CD1c-positive myeloid dendritic cell (primary cell): ENCODE measurements around the gene NARF.

ENCODE experiments used
- DNase-seq: peaks from one replicate; pipeline ENCODE4 v3.0.0-alpha.2; 2016; ENCODE audit errors: extremely low spot score

Gene NARF

DNA sequence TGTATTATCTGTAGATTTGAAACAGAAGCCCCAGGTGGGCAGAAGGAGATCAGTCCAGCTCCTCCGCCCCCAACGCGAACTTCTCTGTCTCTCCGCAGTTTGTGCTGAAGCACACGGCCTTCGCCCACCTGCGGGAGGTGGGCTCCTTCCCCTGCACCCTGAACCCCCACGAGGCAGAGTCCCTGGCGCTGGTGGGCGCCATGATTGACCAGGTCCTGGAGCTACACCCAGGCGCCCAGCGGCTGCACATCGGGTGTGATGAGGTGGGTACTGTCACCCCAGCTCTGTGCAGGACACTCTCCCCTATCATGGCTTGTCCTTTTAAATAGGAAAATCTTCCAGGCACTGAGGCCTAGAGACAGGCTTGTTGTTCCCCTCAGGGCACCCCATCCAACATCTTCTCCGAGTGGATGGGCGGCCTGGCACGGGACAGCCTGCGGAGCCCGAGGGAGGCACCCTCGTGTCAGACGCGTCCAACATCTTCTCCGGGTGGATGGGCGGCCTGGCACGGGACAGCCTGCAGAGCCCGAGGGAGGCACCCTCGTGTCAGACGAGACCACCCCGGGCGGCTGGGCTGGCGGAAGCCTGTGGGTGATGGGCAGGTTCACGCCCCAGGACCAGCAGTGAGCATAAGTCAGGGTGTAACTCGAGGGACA is 24.9 kb upstream of the NARF start:
- no peak for DNase-seq

DNA sequence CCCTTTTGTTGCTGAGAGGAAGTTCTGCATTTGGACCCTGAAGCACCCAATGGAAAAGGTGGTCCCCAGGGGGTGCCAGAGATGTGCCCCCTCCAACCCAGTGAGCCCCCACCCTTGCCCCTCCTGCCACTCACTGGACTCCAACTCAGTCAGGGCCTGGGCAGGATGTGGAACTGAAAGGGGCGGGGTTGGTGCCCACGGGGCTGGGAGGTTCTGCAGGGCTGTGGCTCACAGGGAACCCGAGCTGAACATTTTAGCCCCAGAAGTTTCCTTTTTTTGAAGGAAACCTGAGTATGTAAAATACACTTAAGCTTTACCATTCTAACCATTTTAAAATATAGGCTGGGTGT is 24.4 kb upstream of the NARF start:
- peak; percentile 57 for DNase-seq

DNA sequence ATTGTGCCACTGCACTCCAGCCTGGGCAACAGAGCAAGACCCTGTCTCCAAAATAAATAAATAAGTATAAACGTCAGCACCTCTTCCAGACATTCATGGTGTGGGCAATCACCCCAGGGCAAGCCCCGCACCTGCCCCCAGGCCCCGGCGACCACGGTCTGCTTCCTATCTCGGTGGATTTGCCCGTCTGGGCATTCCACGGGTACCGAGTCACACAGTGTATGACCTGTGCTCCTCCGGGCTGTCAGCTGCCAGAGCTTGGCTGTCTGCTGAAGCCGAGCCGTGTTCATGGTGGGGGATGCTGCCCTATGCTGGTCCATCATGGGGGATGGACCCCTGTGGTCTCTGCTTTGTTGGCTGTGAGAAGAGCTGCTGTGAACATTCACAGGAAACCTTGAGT is 23.4 kb upstream of the NARF start:
- no peak for DNase-seq

DNA sequence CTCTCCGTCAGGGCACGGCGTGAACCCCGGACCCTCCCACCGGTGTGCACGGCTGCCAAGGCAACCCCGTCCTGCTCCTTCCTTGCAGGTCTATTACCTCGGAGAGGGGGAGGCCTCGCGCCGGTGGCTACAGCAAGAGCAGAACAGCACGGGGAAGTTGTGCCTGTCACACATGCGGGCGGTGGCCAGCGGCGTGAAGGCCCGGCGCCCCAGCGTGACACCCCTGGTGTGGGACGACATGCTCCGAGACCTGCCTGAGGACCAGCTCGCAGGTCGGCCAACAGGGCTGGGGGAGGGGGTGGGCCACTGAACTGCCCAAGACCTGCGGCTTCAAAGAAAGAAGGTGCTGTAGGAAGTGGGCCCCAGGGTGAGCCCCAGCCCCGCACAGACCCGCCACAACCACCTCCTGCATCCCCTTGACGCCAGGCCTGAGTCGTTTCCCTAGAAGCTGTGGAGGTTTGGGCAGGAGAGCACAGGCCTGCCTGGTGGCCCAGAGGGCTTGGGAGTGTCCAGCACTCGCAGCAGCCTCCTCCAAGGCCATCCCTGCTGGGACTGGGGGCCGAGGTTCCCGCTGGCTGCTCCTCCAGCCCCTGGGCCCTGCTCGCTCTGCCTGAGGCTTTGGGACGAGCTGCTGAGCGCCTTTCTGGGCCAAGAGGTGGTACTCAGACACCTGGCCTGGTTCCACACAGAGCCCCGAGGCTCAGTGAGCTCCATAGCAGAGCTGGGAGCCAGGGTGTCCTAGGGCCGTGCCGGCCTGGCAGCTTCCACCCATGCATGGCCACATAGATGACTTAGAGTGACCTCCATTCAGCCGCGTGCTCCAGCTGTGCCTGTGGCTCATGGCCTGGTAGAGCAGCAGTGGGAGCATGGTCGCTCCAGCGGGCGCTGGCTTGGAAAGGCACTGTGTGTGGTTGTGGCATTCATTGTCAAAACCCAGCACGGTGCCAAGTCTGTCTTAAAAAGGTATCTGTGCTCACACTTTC is 22.6 kb upstream of the NARF start:
- no peak for DNase-seq

DNA sequence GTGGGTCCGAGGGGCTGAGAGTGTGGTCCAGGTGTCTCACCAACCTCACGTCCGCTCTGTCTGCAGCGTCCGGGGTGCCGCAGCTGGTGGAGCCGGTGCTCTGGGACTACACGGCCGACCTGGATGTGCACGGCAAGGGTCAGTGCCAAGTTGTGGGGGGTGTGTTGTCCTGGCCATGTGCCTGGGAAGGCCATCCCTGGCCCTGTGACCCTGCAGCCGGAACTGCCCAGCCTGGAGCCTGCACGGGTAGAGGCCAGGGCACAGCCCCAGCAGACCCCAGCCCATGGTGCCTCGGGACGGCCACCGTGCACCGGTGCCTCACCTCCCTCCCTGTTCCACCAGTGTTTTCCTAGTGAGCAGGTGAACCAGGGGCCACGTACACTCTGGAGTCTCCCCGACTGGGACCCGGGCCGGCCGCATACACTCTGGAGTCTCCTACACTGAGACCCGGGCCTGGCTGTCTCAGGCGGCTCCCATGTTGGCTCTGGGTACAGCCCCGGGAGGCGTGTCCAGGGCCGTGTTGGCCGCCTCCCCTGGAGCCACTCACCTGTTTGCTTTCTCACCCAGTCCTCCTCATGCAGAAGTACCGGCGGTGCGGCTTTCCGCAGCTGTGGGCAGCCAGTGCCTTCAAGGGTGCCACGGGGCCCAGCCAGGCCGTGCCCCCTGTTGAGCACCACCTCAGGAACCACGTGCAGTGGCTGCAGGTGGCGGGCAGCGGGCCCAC is 21.8 kb upstream of the NARF start:
- no peak for DNase-seq

DNA sequence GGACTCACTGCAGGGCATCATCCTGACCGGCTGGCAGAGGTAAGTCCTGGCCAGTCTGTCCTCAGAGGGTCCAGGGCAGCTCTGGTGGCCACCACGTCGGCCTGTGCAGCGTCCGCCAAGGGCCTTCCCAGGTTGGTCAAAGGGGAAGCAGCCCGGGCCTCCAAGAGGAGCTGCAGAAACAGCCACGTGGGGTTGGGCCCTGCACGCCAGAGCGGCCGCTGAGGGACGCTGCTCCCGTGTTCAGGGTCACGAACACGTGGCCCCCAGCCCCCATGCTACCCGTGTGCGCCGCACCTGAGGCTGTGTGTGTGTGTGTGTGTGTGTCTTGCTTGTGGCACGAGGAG is 21.2 kb upstream of the NARF start:
- DNase-seq, result no peak

DNA sequence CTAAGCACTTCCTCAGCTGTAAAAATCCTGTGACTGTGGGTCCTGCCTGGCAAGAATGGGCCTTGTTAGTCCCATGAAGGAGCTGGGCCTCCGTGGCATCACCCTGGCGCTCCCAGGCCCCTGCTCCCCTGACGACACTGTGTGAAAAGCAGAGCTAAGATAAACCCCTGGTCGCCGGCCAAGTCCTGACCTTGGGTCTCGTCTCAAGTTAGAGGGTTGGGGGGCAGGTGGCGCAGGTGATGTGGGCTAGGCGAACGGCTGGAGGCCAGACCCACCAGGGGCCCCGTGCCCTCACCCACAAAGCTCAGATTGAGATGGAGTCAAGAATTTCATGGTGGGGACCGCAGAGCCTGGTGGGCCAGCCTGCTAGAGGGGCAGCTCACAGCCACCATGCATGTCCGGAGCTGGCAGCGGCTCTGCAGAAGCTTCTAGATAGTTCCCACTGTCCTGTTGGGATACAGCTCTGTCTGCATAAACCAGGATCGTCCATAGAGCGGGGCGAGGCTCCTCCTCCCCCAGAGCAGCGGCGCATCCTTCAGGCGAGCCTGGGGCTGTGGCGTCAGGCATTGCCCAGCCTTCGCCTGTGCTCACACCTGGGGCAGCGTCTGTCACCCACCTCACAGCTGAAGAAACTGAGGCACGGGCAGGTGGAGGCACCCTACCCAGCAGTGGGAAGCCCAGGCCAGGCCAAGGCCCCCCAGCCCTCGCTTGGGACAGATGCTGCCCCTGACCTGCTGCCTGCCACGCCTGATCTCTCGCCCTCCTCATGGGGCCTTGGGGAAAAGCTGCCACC is 19.9 kb upstream of the NARF start:
- no peak for DNase-seq

DNA sequence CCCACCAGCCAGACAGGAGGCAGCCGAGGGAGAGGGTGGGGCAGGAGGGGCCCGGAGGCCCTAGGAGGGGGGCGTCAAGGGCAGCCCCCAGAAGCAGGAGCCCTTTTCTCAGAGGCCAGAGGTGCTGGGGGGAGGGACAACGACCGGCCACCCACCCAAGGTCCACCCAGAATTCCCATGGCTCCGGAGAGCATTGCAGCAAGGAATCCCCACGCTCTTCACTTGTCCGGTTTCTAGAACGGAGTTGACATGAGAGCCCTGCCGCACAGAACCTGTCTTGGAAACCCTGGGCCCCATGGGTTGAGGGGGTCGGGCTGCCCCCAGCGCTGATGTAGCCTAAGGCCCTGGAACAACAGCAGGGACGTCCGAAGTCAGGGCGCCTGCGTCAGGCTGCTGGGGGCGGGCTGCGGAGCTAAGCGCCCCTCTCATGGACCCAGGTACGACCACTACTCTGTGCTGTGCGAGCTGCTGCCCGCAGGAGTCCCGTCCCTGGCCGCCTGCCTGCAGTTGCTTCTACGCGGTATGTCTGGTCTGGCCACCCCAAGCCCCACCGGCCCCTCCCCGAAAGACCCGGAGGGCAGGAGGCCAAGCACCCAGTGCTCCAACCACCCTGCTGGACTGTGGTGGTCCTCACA is 19.2 kb upstream of the NARF start:
- no peak for DNase-seq

DNA sequence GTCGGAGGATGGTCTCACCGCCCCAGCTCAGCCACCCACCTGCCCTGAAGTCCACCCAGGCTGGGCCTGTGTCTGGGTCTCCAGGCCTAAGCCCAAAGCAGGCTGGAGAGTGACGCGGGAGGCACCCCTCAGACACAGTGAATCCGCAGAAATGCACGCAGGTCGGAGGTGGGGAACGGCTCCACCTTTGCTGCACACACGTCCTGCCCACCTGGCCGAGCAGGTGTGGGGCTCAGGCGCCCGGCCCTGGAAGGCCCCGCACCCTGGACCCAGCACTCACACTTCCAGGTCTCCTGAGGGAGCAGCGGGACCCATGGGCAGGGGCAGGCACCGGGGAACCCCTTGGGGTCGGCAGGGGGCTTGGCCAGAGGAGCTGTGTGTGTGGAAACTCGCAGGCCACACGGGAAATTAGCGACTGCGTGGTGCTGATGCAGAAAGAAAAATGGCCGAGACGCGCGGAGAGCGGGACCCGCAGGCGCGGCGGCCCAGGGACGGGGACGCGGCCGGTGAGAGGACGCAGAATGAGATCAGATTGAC is 18.6 kb upstream of the NARF start:
- no peak for DNase-seq

DNA sequence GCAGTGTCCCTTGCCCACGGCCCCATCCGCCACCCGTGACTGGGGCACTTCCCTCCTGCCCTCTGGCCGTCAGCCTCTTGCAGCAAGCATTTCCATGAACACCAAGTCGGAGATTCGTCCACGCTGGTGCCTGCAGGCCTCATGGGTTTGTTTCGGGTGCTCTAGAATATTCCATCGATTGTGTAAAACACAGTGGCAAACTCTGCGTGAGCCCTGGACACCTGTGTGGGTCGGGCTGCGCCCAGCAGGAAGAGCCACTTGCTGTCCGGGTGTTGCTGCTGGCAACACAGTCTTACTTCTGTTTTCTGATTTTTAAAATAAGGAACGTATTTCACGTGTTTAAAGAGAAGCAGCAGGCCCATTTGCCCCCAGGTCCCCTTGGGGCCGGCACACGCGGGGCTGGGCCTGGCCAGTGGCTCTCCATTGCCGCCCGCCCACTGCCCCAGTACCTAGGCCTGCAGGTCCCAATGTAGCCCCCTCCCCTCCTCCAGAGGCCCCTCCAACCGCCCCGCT is 18.0 kb upstream of the NARF start:
- DNase-seq, result peak; percentile 85

DNA sequence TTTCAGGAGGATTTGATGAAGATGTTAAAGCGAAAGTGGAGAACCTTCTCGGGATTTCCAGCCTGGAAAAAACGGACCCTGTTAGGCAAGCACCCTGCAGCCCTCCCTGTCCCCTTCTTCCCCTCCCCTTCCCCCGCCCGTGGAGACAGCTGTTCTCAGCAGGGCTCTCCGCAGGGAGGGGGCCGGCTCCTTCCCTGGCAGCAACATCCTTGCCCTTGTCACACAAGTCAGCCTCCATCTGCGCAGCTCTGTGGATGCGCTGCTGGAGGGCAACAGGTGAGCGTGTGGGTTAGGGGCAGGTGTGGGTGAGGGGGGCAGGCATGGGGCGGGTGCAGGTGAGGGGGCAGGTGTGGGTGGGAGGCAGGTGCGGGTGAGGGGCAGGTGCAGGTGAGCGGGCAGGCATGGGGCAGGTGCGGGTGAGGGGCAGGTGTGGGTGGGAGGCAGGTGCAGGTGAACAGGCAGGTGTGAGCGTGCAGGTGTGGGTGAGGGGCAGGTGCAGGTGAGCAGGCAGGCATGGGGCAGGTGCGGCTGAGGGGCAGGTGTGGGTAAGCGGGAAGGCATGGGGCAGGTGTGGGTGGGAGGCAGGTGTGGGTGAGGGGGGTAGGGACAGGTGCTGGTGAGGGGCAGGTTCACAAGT is 17.4 kb upstream of the NARF start:
- no peak for DNase-seq

DNA sequence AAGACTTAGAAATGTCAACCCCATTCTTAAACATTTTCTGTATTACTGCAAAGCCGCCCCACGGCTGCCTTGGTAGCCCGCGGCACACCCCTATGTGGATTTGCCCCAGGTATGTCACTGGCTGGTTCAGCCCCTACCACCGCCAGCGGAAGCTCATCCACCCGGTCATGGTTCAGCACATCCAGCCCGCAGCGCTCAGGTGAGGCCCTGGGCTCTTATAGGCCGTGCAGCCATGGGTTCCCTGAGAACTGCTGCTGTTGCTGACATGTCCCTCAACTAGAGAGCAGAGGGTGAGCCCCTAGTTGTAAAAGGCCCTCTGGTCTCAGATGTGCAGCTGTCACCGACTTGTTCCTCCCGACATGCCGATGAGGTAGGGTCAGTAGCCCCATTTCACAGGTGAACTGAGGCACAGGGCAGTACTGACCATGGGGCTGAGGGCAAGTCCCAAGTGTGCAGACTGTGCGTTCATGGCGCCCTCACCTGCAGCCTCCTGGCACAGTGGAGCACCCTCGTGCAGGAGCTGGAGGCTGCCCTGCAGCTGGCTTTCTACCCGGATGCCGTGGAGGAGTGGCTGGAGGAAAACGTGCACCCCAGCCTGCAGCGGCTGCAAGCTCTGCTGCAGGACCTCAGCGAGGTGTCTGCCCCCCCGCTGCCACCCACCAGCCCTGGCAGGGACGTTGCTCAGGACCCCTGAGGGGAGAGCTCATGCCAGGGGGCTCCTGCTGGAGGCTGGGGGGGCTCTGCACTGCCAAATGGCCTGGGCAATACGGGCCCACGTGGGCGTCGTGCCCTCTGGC is 16.7 kb upstream of the NARF start:
- DNase-seq, result no peak

DNA sequence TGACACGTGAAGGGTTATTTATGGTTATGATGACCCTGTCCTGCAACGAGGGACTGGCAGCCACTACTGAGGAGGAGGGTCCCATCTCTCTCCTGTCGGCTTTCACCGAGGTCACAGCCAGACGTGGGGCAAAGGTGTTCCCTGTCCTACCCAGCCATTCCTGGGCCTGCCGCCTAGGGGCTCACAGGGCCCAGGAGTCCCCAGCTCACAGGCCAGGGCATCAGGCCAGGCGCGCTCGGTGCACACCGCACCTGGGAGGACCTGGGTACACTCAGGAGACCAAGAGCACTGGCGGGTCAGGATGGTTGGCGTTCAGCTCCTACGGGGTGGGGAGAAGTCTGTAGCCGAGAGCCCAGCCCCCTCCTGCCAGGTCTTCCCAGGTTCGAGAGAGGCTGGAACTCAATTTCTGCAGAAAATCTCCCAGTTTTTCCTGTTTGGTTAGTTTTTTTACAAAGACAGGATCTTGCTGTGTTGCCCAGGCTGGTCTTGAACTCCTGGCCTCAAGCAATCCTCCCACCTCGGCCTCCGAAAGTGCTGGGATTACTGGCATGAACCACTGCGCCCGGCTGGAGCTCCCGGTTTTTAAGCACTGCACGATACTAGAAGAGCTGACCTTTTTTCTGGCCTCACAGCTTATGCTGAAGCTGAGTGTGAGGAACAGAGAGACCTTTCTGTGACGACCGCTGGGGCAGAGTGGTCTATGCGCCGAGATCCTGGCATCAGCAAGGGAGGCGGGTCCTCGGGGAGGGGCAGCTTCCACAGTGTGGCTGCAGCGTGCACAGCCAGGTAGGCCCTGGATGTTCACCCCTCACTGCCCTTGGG is 15.7 kb upstream of the NARF start:
- no peak for DNase-seq

DNA sequence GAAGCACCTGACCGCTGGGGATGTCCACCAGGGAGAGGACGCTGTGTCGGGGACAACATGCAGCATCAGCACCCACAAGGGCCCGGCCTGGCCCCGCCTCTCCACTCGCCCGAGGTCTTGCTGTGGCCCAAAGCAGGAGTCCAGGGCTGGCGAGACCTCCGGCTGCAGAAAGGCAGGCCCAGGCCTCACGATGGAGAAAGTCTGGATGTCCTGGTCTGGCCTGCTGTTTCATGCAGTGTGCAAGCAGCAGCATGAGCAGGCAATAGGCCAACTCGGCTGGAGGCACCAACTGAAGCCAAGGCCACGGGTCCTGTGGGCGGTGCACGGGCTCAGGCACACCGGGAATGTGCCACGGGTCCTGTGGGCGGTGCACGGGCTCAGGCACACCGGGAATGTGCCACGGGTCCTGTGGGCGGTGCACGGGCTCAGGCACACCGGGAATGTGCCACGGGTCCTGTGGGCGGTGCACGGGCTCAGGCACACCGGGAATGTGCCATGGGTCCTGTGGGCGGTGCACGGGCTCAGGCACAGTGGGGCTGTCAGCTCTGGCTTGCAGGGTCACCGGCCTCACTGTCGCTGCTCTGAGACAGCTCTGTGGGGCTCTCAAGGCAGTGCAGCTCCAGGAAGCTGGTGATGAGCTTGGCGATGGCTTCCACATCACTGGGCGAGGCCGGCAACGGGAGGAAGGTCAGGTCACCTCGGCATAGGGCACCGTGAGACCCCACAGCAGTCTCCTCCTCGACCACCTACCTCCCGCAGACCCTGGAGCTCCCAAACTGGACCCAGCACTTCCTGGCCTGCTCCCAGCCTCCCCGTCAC is 14.9 kb upstream of the NARF start:
- no peak for DNase-seq

DNA sequence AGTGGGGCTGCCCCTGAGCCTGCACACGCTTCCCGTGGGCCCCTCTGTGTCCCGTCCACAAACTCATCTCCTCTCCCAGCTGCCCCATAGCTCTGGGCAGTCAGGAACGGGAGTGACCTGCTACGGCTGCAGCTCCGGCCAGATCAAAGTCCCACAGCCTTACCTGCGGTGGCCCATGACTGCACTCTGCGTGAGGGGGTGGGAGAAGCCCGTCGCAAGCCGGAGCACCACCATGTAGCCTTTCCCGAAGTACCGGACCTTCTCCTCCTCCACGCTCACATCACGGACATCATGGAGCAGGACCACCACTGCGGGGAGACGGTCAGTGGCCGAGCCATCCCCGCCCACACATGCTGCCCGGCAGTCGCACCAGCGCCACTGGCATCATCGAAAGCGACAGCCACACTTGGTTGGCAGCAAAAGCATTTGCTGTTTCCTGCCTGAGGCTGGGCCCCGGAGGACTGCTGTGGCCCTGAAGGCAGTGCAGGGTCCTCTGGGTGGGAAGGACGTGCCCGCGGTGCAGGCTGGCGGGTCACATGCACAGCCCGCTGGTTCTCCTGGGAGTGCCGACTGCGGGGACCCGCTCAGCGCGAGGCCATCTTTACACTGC is 14.2 kb upstream of the NARF start:
- no peak for DNase-seq

DNA sequence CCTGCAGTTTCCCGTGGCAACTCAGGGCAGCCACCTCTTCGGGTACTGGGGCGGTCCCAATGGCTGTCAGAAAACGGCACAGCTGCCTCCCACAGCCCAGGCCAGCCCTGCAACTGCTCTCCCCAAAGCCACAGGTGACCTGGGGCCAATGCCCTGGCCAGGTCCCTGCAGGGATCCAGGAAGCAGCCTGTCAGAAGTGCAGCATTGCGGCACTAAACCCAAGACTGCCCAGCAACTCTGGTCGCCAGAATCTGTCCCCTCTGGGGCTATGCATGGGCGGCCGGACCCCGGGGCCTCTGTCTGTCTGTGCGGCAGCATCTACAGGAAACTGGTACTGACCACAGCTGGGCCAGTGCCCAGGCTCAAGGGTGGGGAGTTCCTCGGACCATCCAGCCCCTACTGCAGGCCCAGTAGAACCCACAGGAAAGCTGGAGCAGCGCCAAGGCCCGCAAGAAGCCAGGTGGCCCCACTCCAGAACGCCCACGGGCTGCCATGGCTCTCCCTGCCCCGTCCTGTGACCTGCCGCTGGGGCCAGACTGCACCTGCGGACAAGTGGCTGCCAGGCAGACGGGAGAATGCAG is 13.5 kb upstream of the NARF start:
- DNase-seq, result no peak

DNA sequence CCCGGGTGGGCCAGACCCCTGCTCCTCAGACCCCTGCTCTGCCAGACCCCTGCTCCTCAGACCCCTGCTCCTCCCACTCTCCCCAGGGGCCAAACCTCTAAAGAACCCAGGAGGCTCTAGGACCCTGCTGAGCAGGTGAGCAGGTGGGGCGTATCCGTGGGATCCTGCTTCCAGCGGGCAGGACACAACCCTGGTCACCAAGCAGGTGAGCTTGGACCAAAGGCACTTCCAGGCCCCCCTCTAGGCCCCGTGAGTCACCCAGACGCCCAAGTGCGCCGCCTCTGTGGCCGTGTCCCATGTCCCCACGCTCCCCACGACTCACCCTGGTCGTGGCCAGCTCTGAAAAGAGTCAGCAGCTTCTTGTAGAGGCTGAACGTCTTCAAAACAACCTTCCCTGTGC is 13.0 kb upstream of the NARF start:
- DNase-seq, result no peak
